Activated CD4-positive, alpha-beta T cell treated with anti-CD3 and anti-CD28 coated beads, Interleukin-2, amount 50 U/mL, for 24 hours (primary cell): Measurements from ENCODE around the gene POP7.
"Not testable (repeated sequence)": the region's sequence is repeated elsewhere in the genome, so short reads cannot be mapped to it uniquely, and the experiment has no call there.

Experiments
- DNase-seq, 2 donors: peaks; one replicate each; pipeline ENCODE4 v3.0.0-alpha.2; 2020; ENCODE audit warnings: low read depth in 1 of 2, low spot score in 1 of 2

POP7 gene

DNA sequence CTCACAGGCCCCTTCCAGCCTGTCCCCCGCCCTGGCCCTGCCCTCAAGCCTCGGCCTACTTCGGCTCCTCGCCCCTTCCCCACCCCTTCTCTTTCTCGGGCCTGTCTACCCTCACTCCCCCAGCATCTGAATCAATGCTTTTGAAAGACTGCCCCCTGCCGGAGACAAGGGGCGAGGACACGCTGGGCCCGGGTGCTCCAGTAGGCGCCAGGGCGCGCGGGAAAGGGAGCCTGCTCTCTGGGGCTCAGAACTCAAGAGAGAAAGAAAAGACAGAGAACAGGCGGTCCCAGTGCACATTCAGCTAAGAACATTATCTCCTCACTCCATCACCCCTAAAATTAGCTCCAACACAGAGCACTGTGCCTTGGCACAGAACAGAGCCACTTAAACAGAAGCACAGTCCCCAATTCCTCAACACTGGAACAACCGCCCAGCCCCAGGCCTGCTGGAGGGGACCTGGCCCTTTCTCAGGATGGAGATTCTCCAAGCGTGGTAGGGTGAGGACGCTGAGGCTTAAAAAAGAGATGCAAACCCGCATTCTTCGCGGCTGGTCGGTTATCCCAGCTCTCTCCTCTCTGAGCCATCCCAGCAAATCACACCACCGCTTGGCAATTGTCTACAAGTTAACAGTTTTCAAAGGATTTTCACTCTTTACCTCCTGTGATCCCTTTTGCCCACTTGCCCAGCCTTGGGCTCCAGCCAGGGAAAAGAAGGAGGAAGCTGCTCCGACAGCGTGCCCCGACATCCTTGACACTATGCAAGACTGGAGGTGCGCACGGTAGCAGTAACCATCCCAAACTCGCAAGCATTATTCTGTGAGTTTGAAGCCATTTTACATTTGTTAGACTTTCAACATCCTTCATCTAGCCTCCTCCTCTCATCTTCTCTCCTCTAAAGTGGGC is 14.0 kb upstream of the POP7 start:
- peak; percentile 70 to 75 for DNase-seq

DNA sequence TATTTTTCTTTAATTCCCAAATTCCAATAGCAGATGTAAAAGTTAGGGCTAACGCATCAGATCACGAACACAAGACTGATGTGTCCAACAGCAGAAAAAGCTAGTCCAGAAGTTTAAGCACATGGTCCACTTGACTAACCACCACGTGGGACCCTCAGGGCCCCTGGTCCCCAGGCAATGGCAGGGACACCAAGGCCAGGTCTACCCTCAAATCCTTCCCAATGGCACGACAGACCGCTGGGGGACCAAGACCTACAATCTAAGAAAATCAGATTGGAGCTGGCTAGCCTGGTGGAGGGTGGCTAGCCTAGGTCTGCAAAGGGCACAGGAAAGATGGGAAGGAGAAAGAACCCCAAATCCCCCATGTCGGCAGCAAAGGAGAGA is 13.4 kb upstream of the POP7 start:
- DNase-seq: no peak

DNA sequence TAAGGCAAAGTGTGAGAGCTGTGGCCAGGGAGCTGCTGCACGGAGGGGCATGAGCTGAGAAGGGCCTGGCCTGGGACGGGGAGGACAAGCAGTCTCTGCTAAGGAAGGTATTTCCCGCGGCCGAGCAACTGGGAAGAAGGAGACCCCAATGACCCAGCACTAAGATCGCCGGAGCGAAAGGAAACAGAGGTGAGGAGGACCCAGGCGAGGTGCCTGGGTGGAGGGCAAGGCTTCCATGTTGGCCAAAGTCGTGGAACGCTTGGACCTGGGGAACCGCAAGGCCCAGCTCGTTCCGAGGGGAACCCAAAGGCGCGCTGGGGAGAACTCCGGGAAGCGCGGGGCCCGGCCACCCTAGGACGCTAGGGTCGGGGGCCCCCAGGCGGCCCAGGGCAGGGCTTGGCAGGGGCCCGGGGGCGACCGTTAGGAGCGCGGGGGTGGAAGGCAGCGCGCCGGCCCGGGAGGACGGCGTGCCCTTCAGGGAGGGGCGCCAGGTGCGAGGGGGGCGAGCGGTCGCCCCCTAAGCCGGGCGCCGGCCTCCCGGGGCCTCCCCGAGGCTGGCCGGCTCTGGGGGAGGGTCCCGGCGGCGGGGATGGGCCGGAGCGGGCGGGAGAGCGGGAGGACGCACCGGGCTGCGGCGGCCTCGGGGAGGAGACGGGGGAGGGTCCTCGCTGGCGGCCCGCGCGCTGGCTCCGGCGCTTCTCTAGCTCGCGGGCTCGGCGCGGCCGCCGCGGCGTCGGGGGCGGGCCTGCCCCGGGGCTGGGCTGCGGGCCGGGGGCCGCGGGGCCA is 12.4 kb upstream of the POP7 start:
- no peak for DNase-seq

DNA sequence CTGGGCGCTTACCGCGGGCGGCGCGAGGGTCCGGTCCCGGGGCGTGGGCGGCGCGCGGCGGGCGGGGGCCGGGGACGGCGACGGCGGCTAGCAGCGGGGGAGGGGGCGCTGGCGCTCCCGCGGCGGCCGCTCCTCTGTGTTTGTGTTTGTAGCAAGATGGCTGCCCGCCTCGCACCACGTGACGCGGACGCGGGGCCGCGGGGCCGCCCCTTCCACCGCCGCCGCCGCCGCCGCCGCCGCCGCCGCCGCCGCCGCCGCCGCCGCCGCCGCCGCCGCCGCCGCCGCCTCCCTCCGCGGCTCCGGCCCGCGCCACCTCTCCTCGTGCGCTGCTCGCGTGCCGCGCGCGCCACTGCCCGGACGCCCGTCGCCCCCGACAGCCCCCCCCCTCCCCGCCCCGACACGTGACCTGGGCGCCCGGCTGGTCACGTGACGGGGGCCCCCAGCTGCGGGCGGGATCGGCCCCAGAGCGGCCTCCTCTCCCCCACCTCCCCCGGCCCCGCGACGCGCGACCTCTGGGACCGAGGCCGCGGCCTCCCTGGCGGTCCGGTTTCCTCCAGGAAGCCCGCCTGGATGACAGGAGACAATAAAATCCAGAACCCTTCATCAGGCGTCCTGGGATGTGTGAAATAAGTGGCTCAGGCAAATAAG is 11.7 kb upstream of the POP7 start, which contains the start of gene GIGYF1:
TSS of gene GIGYF1 (minus strand) at position 153 of the 648 bp plus-strand sequence. CDS start 6,012 bp downstream, outside the sequence.
- DNase-seq: peak; percentile 39 to 52

DNA sequence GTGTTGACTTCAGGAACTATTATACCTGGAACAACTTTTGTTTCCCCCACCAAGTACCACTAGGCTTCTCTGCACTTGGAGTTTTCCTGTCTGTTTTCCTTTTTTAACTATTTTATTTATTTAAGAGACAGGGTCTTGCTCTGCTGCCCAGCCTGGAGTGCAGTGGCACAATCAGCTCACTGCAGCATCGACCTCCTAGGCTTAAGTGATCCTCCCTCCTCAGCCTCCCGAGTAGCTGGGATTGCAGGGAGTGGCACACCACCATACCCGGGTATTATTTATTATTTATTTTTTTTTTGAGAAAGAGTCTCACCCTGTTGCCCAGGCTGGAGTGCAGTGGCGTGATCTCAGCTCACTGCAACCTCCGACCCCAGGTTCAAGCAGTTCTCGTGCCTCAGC is 9.8 kb upstream of the POP7 start:
- DNase-seq: no peak

DNA sequence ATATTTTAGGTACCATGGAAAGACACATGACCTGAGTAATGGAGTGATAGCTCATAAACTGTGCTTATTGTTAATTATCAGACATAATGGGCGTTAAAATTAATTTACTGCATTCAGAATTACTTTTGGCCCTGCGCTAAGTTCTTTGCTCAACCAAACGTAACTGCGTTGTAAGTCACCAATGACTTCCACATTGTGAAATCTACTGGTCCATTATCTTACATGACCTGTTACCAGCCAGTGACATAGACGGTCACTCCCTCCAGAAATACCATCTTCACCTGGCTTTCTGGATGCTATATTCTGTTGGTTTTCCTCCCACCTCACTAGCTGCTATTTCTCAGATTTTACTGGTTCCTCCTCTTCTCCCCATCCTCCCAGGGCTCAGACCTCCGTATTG is 6.9 kb upstream of the POP7 start:
- no peak for DNase-seq

DNA sequence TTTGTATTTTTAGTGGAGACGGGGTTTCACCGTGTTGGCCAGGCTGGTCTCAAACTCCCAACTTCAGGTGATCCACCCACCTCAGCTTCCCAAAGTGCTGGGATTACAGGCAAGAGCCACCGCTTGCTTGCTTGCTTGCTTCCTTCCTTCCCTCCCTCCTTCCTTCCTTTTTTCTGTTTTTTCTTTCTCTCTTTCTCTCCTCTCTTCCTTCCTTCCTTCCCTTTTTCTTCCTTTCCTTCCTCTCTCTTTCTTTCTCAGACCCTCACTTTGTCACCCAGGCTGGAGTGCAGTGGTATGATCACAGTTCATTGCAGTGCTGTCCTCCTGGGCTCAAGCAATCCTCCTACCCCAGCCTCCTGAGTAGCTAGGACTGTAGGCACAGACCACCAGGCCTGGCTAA is 4.8 kb upstream of the POP7 start:
- DNase-seq: not testable (repeated sequence)

DNA sequence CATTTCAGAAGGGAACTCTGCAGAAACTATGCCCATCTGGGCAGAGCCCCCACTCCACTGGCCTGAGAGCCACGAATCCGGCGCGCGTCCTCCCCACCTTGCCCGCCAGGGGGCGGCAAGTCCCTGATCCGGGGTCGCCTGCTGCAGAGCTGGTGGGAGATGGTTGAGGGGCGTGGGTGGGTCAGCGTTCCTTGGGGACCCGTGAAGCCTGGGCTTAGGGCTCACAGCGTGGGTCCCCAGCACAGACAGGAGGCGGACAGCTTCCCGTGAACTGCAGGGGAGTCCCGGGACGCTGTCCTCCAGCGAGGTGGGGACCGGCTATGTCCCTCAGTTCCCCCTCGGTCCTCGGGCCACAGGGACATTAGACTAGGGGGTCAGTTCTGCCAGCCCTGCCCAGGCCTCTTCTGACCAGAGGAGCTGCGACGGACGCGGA is 585 bp upstream of the POP7 start:
- peak; percentile 65 to 75 for DNase-seq

DNA sequence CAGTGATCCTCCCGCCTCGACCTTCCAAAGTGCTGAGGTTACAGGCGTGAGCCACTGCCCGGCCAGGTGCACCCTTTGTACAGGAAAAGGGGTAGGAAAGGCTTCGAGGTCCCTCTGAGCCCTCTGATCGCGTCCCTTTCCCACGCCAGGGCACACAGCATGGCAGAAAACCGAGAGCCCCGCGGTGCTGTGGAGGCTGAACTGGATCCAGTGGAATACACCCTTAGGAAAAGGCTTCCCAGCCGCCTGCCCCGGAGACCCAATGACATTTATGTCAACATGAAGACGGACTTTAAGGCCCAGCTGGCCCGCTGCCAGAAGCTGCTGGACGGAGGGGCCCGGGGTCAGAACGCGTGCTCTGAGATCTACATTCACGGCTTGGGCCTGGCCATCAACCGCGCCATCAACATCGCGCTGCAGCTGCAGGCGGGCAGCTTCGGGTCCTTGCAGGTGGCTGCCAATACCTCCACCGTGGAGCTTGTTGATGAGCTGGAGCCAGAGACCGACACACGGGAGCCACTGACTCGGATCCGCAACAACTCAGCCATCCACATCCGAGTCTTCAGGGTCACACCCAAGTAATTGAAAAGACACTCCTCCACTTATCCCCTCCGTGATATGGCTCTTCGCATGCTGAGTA is 871 bp downstream of the POP7 start:
- DNase-seq: no peak

DNA sequence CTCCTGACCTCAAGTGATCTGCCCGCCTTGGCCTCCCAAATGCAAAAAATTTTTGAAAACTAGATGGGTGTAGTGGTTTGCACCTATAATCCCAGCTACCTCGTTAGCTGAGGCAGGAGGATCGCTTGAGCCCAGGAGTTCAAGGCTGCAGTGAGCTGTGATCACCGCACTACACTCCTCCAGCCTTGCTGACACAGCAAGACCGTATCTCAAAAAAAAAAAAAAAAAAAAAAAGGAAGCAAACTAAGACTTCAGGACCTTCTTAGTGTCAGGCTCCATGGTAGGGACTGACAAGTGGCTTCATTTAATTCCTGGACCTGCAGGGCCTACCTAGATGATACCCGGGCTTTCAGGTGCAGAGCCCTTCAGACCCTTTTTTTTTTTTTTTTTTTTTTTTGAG is 2.5 kb downstream of the POP7 start:
- DNase-seq: no peak

DNA sequence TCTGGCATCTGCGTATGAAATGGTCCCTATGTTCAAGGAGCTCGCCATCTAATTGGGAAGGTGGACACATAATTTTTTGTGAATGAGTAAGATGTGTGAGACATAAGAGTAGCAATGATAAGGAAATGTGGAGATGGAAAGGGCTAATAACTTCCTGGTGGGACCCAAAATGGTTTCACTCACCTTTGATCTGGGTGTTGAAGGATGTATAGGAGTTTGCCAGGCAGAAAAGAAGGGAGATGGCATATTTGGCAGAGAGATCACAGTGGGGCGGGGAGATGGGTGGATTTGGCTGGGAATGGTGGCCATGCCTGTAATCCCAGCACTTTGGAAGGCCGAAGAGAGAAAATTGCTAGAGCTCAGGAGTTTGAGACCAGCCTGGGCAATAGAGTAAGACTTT is 4.5 kb downstream of the POP7 start:
- DNase-seq: no peak

DNA sequence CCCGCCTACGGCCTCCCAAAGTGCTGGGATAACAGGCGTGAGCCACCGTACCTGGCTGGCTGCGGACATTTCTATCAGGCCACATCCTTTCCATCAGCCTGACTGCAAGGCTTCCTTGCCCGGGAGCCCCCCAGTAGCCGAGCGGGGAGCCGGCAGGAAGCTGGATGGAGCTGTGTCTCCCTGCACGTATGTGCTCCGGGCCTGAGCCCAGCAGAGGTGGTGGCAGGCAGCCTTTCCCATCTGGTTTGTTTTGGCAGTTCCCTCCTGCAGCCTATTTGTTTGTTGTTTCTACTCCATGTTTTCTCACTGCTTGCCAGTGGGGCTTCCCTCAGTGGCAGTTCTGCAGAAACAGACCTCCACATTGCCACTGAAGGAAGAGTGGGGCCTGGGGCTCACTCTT is 5.4 kb downstream of the POP7 start:
- no peak for DNase-seq

DNA sequence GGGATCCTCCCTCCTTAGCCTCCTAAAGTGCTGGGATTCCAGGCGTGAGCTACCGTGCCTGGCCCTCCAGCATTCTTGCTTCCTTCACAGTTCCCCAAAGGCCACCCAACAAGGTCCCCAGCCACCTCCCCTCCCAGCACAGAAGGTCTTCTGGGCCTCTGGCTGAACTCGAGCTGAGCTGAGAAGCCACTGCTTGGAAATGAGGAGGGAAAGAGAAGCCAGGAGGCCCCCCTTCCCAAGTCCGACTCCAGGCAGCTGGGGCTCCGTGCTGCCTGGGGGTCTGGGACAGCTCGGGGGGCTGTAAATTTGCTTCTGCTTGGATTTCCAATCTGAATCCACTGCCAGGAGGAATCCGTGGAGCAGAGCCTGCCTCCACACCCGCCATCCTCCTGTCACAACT is 8.8 kb downstream of the POP7 start:
- no peak for DNase-seq

DNA sequence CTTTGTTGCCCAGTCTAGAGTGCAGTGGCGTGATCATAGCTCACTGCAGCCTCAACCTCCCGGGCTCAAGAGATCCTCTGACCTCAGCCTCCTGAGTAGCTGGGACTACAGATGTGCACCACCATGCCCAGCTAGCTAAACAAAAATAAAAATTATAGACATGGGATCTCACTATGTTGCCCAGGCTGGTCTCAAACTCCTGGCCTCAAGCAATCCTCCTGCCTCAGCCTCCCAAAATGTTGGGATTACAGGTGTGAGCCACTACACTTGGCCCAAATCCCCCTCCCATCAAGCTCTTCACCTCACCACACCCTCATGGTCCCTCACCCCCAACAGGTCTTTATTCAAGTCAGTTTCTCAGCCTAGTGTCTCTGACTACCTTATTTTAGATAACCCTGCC is 11.2 kb downstream of the POP7 start:
- DNase-seq: not testable (repeated sequence)

DNA sequence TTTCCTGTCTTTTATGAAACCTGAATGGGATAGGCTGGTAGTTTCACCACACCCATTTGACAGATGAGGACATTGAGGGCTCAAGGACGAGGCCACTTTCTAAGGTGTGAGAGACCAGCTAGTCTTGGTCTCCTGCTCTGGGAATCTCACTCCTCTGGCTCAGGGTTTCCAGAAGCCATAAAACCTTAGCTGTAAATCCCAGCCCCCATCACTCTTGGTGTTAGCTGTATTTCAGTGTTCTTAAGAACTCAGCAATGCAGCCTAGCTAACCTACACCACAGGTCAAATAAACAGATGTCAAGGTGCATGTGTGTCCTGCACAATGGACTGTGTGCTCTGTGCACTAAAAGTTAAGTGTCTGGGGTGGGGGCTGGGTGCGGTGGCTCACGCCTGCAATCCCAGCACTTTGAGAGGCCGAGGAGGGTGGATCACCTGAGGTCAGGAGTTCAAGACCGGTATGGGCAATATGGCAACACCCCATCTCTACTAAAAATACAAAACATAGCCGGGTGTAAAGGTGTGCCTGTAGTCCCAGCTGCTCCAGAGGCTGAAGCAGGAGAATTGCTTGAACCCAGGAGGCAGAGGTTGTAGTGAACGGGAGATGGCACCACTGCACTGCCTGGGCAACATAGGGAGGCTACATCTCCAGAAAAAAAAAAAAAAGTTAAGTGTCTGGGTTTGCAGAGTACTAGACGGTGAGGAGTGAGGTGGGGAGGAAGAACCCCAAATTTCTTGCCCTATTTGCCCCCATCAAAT is 13.8 kb downstream of the POP7 start:
- no peak for DNase-seq

DNA sequence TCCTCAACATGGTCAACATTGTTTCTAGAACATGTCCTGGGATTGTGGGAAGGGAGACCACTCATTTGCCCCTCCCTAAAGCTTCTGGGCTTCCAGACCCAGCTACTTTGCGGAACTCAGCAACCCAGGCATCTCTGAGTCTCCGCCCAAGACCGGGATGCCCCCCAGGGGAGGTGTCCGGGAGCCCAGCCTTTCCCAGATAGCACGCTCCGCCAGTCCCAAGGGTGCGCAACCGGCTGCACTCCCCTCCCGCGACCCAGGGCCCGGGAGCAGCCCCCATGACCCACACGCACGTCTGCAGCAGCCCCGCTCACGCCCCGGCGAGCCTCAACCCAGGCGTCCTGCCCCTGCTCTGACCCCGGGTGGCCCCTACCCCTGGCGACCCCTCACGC is 14.4 kb downstream of the POP7 start, which contains the start of gene EPO:
TSS of gene EPO (plus strand) at position 190 of the 392 bp plus-strand sequence. CDS start 513 bp downstream, outside the sequence.
- no peak for DNase-seq

DNA sequence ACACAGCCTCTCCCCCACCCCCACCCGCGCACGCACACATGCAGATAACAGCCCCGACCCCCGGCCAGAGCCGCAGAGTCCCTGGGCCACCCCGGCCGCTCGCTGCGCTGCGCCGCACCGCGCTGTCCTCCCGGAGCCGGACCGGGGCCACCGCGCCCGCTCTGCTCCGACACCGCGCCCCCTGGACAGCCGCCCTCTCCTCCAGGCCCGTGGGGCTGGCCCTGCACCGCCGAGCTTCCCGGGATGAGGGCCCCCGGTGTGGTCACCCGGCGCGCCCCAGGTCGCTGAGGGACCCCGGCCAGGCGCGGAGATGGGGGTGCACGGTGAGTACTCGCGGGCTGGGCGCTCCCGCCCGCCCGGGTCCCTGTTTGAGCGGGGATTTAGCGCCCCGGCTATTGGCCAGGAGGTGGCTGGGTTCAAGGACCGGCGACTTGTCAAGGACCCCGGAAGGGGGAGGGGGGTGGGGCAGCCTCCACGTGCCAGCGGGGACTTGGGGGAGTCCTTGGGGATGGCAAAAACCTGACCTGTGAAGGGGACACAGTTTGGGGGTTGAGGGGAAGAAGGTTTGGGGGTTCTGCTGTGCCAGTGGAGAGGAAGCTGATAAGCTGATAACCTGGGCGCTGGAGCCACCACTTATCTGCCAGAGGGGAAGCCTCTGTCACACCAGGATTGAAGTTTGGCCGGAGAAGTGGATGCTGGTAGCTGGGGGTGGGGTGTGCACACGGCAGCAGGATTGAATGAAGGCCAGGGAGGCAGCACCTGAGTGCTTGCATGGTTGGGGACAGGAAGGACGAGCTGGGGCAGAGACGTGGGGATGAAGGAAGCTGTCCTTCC is 15.0 kb downstream of the POP7 start:
- no peak for DNase-seq

DNA sequence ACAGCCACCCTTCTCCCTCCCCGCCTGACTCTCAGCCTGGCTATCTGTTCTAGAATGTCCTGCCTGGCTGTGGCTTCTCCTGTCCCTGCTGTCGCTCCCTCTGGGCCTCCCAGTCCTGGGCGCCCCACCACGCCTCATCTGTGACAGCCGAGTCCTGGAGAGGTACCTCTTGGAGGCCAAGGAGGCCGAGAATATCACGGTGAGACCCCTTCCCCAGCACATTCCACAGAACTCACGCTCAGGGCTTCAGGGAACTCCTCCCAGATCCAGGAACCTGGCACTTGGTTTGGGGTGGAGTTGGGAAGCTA is 15.5 kb downstream of the POP7 start:
- no peak for DNase-seq

DNA sequence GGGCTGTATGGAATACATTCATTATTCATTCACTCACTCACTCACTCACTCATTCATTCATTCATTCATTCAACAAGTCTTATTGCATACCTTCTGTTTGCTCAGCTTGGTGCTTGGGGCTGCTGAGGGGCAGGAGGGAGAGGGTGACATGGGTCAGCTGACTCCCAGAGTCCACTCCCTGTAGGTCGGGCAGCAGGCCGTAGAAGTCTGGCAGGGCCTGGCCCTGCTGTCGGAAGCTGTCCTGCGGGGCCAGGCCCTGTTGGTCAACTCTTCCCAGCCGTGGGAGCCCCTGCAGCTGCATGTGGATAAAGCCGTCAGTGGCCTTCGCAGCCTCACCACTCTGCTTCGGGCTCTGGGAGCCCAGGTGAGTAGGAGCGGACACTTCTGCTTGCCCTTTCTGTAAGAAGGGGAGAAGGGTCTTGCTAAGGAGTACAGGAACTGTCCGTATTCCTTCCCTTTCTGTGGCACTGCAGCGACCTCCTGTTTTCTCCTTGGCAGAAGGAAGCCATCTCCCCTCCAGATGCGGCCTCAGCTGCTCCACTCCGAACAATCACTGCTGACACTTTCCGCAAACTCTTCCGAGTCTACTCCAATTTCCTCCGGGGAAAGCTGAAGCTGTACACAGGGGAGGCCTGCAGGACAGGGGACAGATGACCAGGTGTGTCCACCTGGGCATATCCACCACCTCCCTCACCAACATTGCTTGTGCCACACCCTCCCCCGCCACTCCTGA is 16.7 kb downstream of the POP7 start:
- no peak for DNase-seq
